HG03432 (cell line): ENCODE data around the gene ATAD1.

ENCODE experiments used
- ATAC-seq: cut with Tn5 transposase; IDR thresholded peaks from one replicate; pipeline ENCODE4 v1.9.1; 2021; ENCODE audit warnings: mild to moderate bottlenecking, moderate library complexity; ENCODE audit not compliant: unreplicated experiment

Gene ATAD1

DNA sequence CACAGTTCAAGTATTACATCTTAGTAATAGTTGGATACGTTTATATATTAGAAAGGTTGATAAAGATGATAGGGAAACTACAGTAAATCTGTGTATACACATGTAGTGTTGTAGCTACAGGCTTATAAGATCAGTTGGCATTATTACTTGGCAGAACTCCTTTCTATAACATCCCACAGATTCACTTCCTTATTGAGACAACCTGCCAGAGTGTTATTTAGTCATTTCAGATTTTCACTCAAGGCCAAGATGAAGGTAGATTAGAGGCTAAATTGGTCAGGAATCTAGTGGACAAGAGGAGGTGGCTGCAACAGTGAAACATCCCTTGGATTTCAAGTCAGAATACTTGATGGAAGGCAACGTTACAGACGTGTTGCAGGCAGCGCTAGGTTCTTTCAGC lies 95.3 kb downstream of the ATAD1 start:
- no peak for ATAC-seq

DNA sequence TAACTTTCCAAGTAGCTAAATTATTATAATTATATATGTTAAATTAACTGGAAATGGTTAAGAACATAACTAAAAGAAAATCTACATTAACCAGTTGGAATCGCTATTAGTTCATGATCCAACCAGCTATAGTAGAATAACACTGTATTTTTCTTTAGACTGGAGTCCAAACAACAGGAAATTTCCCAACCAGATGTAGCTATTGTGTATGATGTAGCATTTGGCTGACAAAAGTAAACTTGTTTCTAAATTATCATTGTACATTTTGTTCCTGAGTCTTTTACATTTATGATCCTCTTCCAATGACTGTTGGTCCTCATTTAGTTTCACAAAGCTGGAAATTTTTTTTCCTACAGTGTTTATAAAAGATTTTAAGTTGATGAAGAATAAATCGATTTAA lies 96.2 kb downstream of the ATAD1 start:
- no peak for ATAC-seq

DNA sequence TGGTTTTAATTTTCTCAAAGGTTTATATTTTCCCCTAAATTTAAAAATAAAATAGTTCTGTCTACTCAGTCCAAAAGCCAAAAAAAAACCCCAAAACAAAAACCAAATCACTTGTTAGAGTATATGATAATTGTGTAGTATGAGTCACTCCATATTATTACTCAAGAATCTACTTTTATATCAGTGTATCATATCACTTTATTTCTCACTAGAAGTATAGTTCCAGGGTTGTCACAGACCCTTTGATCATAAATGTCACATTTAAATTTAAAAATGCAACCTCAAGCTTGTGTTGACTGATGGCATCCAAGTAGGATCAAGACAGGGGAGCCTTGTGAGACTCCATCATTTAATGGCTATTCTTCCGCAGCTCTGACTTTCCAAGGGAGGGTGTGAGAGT lies 97.4 kb downstream of the ATAD1 start:
- ATAC-seq, result no peak

DNA sequence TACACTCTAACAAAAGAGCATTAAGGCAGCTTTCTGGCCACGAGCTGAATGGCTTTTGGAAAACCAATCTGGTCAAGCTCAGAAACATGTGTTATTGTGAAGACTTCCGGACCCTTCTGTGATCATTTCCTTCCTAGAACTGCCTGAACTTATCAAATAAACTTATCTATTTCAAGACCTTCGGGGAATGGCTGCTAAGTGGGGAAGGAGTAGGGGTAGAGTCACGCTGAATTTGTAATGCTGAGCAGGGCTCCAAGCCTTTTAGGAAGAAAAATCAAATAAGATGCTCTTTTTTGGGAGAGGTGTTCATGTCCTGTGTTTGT lies 101.7 kb downstream of the ATAD1 start:
- no peak for ATAC-seq

DNA sequence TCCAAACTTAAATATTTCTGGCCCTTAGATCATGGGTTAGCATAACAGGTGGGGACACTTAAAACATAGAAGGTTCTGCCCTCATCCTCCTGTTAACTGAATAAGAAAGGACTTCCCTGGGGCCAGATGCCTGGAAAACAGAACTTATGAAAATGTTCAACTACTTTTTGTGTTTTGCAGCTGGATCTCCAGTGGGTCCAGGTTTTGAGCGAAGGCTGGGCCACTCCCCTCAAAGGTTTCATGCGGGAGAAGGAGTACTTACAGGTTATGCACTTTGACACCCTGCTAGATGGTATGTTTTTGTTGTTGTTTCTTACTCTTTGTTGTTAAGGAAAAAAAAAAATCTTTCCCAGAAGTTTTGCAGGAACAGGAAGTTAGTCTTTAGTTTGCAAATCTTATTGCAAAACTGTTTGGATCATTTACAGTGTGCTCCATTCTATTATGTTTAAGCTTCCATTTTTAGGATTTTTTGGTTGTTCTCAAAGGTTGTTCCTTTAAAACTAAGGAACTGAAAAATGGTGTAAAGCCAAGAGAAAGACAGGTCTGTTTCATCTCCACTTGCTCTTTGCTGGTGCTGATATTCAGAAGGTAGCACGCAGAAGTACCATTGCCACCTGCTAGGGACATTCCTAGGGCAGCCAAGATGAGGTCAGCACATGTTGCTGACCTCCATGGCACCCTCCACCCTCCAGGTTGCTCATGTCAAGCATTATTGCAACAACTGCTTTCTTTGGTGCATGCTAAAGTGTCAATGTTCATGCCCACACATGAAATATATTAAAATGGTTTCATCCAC lies 102.3 kb downstream of the ATAD1 start:
- no peak for ATAC-seq

DNA sequence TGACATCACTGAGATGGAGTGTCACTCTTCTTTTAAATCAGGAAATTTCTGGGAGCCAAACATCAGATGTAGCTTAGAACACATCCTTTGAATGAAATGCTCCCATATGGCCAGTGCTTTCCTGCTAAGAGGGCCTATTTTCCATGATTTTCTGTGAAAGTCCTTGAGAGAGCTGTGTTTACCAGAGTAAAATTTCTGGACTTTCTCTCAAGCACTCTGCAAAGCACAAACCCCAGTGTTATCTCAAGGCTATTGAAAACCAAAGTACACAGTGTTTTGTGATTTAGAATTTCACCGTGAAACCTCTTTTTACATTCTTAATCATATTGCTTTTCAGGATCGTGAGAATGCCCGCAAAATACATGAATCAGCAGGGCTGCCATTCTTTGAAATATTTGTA lies 104.3 kb downstream of the ATAD1 start:
- ATAC-seq, result no peak

DNA sequence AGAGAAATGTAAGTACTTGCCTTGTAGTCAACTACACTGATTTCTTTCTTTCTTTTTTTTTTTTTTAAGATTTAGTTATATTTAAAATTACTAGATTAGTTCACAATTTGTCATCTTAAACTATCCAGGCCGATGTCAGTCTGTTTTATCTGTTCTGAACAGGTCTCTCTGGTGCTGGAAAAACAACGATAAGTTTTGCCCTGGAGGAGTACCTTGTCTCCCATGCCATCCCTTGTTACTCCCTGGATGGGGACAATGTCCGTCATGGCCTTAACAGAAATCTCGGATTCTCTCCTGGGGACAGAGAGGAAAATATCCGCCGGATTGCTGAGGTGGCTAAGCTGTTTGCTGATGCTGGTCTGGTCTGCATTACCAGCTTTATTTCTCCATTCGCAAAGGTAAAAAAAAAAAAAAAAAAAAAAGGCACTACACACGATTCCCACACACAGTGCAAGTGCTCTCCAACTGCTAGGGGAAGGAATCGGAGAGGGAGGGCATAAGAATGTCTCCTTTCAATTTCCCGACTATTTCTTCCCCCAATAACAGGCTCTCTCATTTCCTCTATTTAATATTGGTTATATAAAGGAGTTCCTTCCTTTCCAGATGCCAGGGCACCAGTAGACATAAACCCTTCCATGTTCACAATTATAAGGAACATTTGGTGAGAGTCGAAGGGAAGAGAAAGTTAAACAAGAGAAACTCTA lies 105.0 kb downstream of the ATAD1 start:
- no peak for ATAC-seq

DNA sequence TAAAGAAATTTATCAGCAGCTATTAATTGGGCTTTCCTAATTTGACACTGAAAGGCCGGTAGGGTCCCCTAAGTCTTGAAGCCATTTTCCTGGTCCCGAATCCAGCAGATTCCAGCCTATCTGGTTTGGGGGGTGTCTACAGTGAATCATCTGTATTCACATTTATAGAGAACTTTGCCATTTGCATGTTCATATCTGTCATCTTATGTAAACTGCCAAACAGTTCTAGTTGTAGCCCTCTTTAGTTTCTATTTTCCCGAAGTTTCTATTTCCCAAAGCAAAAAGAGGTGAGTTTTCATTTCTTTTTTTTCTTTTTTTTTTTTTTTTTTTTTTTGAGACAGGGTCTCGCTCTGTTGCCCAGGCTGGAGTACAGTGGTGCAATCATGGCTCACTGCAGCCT lies 110.8 kb downstream of the ATAD1 start:
- ATAC-seq, result no peak

DNA sequence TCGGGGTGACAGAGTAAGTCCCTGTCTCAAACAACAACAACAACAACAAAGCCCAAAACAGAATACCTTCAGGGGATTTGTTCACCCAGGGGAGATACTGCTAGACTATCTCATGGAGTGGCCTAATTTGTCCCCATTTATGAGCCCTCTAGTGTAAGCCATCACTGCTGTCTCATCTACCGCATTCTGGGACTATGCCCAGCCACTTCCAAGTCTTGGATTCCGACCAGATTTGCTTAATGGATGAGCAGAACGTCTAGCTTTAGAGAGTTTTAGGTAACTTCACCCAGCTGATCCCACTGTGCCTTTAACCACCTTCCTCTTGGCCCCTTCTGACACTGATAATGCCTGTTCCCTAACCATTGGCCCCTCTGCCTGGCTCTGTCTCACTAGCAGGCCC lies 111.3 kb downstream of the ATAD1 start:
- no peak for ATAC-seq

DNA sequence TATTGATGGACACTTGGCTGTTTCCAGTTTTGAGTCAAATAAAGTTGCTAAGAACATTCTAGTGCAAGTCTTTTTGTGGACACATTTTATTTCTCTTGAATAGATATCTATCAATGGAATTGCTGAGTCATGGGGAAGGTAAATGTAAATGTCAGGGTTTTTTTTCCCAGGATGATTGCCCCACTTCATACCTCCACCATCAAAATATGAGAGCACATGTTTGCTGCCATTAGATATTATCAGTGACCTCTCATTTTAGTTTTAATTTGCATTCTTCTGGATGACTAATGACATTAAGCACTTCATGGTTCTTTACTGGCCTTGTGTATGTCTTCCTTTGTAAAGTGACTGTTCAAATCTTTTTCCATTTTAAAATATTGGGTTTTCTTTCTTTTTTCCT lies 112.7 kb downstream of the ATAD1 start:
- ATAC-seq, result no peak

DNA sequence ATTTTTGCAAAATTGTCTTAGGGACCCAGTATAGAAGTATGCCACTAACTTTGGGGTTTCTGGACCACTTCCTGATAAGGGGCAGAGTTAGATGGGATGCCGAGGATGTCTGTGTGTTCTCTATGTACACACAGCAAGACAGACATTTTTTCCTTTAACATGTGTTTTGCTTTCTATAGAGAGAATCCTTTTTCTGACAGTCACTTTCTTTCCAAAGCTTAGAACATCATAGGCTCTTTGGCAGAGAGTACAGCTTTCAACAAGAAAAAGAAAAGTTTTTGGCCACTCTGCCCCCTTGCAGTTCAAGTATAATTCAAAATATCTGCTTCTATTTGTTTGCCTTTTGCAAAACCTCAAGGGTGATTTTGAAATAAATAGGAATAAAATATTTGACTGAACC lies 114.3 kb downstream of the ATAD1 start:
- ATAC-seq, result no peak

DNA sequence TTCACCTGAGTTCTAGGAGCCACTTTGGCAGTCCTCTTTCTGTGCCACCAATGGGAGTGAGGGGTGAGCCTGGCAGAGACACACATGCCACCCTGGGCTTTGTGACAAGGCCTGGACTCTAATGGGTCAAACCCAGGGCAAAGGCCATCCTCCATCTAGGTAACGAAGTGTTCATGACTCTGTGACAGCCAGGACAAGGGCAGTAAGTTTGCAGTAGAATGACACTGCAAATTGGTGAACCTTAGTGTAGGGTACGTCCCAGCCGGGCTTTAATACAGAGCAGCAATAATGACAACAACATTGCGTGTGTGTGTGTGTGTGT lies 115.1 kb downstream of the ATAD1 start:
- no peak for ATAC-seq

DNA sequence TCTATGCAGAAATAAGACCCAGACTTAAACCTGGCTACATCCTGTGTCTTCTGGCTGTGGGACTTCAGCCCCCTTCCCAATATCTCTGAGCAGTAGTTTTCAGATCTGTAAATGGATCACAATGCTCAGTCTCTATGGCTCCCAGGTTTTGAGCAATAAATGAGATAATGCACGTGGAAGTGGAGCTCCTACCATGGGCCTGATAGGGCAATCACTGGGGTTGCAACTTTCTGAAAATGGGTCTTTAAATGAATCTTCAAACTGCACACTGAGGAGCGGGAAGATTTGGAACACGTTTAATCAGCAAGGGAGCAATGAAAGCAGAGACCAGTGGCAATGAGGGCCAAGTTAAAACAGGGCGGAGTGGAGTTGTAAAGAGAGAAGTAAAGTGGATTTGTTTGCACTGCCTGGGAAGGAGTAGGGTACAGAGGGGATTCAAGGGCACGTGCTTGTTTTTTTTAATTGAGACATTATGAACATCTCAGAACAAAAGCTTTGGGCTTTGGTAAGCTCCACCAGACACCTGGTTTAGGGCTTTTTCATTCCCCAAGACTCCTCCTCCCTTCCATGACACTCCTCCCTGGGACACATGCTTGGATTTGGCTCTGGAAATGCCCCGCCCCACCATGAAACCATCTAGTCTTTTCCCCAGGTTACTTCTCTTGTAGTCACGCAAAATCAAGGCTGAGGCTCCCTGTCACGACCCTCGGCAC lies 115.6 kb downstream of the ATAD1 start:
- ATAC-seq, result no peak
